NCI-H510A (cell line): ENCODE results near the gene MICAL3.
"Not testable (repeated sequence)": the region's sequence is repeated elsewhere in the genome, so short reads cannot be mapped to it uniquely, and the experiment has no call there.

Source experiments
- DNase-seq: peaks from one replicate; lab custom pipeline; 2025; lab: John Stamatoyannopoulos, UW

MICAL3 gene

GRCh38 chr22:17952273-17952801, 72.0 kb downstream of the MICAL3 start:
- DNase-seq, result no peak

GRCh38 chr22:17951315-17951714, 73.0 kb downstream of the MICAL3 start:
- DNase-seq, result no peak

GRCh38 chr22:17950651-17951214, 73.6 kb downstream of the MICAL3 start:
- no peak for DNase-seq

DNA sequence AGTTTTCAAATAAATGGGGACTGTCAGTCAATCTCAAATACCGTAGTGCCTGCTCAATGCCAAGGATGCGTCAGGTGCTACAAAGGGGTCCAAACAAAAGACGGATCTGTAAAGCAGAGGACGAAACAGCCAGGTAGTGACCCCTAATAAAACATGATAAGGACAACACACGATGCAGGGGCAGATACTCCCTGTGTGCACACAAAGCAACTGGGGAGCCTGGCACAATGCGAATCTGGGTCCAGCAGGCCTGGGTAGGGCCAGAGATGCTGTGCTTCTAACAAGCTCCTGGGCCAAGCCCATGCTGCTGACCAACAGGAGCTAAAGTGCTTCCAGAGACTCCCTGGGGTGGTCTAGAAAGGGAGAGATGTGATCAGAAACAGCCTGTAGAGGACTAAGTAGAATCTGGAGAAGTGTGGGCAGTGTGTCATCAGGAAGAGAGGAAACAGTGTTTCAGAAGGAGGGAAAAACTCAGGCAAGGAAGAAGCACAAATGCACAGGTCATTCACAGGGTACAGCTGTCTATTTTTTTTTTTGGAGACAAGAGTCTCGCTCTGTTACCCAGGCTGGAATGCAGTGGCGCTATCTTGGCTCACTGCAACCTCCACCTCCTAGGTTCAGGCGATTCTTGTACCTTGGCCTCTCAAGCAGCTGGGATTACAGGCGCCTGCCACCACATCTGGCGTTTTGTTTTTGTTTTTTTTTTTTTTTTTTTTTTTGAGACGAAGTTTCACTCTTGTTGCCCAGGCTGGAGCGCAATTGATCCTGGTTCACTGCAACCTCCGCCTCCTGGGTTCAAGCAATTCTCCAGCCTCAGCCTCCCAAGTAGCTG, 74.5 kb downstream of the MICAL3 start:
- no peak for DNase-seq

DNA sequence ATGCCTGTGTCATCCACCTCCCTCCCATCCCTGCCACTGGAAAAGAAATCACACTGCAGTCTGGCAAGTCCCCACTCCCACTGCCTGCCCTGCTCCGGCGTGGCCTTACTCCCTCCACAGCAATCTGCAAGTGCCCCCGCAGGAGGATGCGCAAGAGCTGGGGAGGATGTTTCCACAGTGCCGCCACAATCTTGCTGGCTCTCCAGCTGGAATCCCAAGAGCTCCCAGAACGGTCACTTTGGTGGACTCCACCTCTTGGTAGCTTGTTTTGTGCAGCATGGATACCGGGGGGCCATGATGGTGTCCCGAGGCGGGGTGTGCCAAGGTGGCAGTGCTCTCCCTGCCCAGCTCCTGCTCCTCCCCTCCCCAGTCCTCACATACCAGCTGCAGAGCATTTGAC, 76.3 kb downstream of the MICAL3 start:
- no peak for DNase-seq

DNA sequence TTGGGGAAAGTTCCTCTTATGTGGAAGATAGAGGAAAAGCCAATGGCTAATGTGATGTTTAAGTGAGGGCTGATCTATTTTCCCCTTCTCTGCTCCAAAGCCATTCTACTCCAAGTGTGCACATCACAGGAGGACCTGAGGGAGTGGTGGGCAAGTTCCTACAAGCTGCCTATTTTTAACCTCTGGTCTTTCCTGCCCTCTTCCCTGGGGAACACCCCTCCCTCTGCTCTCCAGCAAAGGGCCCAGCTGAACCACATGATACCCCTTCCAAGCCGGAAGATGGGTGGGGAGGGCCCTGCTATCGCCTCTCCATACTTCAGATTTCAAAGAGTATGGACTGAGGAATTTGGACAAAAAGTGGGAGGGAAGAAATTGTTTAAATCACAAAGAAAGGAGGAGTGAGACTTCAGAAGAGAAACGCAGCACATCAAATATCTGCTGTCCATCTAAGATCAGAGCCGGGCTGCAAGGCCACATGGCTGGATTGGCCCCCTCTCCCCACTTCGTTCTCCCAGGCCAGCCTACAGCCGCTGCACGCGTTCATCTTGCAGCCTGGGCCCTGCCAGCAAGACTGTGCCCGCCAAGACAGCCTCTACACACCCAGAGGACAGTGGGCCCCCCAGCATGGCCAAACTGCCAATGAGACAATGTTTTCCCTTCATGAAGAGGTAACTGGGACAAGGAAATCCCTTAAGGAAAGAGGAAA, 77.5 kb downstream of the MICAL3 start:
- DNase-seq, result no peak

- DNase-seq, result peak; percentile 45
Measured at GRCh38 chr22:17945888-17946648, 78.3 kb downstream of the MICAL3 start.

DNA sequence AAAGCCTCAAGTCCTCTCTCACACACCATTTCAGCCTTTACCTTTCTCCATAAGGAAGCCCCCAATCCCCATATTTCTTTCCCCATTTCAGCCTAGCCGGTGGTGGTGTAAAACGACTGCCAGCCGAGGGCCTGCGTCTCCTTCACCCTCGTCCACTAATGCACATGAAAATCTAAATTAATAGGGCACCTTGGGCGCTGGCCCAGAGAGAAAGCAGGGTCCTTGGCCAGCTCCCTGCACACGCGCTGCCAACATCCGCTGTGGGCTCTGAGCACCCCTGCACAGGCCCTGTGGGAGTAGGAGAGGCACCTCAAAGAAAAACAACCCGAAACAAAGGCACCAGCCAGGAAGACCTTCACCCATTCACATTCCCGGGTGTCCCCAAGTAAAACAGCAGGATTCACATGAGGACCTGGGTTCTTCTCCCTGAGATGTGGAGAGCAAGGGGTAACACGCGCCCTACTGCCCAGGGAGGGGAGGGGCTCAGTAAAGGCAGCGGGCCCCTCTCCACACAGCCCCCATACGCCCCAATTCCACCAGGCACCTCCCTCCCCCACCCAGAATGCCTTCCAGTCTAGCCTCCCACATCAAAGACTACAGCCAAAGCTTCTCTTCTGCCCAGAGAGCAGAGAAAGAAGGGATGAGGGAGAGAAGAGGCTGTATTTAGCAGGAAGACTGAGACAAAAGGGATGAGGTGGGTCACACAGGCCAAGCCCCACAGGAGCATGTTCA, 79.0 kb downstream of the MICAL3 start:
- DNase-seq, result no peak

DNA sequence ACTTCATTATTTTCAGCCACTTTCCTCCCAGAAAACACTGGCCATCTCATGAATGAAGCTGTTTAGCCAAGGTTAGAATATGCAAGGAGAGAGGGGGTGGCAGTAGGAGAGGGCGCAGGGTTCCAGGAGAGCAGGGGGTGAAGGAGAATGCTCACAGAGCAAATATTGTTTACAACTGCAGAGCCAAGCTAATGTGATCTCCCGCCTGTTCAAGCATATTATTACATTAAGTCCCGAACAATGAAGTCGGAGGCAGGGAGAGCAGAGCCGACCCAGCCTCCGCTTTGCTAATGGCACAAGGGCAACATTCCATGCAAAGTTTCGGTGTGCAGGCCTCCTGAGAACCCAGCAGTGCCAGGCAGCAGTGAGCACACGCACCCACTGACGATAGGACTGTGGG, 80.1 kb downstream of the MICAL3 start:
- DNase-seq, result no peak

DNA sequence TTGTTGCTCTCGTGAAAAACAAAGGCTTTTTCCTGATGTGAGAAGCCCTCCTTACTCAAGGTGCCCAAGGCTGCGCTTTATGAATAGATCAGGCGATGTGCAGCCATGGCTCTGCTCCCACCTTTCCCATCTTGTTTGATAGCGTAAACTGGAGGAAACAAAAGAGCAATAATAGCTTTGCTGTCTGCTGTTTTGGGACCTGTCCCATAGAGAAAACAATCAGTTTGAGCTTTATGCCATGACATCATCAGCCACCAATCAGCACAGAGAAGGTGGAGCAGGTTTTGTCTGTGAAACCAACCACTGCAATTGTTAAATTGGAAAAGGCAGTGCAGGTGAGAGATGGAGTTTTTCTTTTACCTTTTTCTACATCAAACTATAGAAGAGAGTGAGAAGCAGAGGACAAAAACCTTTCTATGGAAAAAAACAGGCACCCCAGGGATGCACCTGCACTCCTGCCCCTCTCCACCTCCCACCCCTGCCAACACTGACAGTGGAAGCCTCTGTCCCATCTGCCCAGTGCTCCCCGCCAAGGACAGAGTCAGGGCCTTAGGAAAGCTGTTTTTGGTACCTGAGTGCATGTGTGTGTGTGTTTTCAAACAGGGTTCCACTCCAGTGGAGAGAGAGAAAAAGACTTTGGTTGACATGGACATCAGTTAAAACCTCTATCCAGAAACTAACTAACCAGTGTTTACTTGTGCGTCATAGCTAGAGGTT, 80.7 kb downstream of the MICAL3 start:
- no peak for DNase-seq

DNA sequence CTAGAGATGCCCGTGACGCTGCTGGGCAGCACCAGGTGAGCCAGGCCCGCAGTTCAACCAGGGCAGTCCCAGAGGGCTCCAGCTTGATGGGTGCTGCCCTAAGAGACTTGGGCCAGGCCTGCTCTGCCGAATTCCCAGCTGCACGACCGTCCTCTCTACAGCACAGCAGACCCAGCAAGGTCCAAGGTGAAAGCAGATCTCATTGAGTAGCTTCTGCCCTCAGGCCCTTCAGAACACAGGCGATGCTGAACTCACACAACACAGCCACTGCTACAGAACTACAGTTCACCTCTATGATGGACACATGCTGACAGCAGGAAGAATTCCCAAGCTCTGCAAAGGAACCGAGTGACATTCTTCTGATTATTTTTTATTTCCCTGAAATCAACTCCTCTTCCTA, 81.6 kb downstream of the MICAL3 start:
- DNase-seq, result no peak

GRCh38 chr22:17941471-17942406, 82.6 kb downstream of the MICAL3 start:
- no peak for DNase-seq

- DNase-seq, result no peak
Measured at GRCh38 chr22:17939579-17939978, 84.8 kb downstream of the MICAL3 start.

DNA sequence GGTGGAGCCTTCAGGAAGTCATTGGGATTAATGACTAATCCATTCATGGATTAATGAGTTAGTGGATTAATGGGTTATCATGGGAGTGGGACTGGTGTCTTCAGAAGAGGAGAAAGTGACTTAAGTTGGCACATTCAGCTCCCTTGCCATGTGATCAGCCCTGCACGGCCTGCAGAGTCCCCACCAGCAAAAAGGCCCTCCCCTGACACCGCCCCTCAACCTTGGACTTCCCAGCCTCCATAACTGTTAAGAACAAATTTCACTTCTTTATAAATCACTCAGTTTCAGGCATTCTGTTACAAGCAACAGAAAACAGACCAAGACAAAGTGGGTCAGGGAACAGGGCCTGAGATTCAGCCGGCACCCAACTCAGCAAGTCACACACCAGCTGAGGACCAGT, 85.3 kb downstream of the MICAL3 start:
- DNase-seq, result no peak

DNA sequence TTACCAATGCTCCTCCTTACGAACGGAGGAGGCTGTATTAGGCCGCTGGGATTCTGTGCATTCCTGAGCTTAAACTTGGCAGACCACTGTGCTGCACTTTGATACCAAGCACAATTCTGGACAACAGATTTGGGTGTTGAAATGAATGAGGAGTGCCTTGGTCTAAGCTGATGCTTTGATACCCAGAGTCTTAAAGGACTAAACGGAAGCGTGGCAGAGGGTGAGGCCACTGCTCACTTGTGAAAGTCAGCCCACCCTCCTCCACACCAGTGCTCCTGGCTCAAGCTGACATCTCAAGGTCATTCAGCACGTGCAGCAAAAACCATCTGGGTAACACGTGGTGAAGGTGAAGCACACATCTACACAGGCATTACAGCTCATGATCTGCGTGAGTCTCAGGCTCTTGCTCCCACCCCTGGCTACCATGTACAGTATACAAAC, 85.9 kb downstream of the MICAL3 start:
- no peak for DNase-seq

- DNase-seq, result not testable (repeated sequence)
Measured at GRCh38 chr22:17932457-17932856, 91.9 kb downstream of the MICAL3 start.

DNA sequence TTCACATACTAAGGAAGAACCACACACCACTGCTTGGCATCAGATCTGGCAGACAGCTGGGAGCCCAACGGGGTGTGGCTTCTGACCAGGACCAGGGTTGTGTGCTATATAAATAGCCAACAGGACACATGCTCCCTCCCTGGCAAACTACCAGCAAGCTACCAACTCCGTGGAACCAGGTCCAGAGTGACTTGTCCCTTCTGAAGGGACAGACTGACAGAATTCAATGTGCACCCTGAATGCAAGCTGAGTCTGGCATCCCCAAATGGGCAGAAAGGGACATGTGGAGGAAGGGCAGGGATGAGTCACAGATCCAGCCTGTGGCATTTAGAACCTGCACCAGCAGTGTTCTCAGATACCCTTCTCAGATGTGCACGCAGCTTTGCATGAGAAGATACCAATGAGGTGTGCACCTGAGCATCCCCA, 92.9 kb downstream of the MICAL3 start:
- no peak for DNase-seq

DNA sequence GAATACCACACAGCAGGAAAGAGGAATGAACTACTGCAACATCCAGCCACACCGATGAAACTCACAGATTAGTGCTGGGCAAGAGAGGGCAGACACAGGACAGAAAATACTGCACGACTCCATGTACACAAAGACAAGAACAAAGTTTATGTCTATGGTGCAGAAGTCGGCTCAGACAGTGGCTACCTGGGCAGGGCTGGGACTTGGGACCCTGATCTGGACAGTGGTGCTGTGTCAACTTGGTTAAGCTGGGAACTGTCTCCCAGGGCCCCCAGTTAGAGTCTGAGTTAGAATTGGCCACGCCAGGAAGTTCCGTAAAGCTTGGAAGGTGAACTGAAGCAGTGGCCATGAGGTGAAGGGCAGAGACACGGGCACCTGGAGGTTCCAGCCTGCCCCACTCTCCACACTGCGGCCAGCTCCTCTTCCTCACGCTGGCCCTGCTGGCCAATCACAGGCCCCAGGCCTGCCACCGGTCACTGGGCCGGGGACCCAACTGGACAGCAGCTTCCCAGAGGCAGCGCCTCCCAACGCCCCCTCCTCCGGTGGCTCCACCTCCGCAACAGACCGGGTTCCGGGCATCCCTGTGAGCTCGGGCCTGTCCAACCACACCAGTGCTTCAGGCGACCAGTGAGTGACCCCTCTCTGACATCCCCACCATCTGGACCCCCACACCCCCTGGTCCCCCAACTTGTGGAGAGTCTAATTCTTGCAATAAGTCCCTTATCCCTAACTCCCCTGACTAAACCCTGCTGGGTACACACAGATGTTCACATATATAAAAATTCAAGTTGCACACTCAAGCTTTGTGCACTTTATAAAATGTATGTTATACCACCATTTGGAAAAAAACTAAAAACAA, 93.7 kb downstream of the MICAL3 start:
- no peak for DNase-seq

- no peak for DNase-seq
Measured at GRCh38 chr22:17929909-17930308, 94.5 kb downstream of the MICAL3 start.
